K562 (cell line): ENCODE results near the gene AMBRA1. TPM values are rescaled to one million over a fixed set of nuclear protein-coding genes. Genes with fewer than 3 reads are reported as not detected.

Experiments
- ERF ChIP-seq: fragments of 450-650 bp; formaldehyde crosslinking; IDR thresholded peaks from 2 replicates; pipeline ENCODE4 v1.4.0; 2020; ENCODE audit warnings: mild to moderate bottlenecking, mixed read lengths
- HDAC1 ChIP-seq, 2 experiments: fragments of 450-650 bp; IDR thresholded peaks; 2 replicates each; pipeline ENCODE4 v1.6.1; 2016 to 2017; ENCODE audit warnings: inconsistent platforms in 1 of 2, mild to moderate bottlenecking in 1 of 2, moderate library complexity in 1 of 2
- HNRNPLL ChIP-seq: fragments of 200-400 bp; formaldehyde crosslinking; IDR thresholded peaks from 2 replicates; pipeline ENCODE4 v1.6.1; 2017; ENCODE audit warnings: low read length, low read depth, mild to moderate bottlenecking; ENCODE audit not compliant: poor library complexity, severe bottlenecking
- MTF1 ChIP-seq: fragments of 250-450 bp; sonication (Bioruptor Pico); IDR thresholded peaks from 2 replicates; pipeline ENCODE4 v1.9.0; 2021; ENCODE audit warnings: moderate library complexity, mild to moderate bottlenecking, inconsistent platforms, borderline replicate concordance
- SRSF1 ChIP-seq: fragments of 200-400 bp; formaldehyde crosslinking; IDR thresholded peaks from 2 replicates; pipeline ENCODE4 v1.6.1; 2017; ENCODE audit warnings: mild to moderate bottlenecking, low read depth, low read length, moderate library complexity
- TSHZ1 ChIP-seq: fragments of 250-450 bp; sonication (Bioruptor Pico); IDR thresholded peaks from 2 replicates; pipeline ENCODE4 v1.4.0; 2020; ENCODE audit warnings: mild to moderate bottlenecking, moderate library complexity
- ZBTB33 ChIP-seq: sonication (generic); formaldehyde crosslinking; IDR thresholded peaks from 2 replicates; pipeline ENCODE4 v1.8.1; 2023; ENCODE audit warnings: mild to moderate bottlenecking, missing genetic modification reagents
- ZNF146 ChIP-seq: IDR thresholded peaks from one replicate; pipeline ENCODE4 v1.6.1; 2018; ENCODE audit warnings: missing compliant biosample characterization; ENCODE audit not compliant: unreplicated experiment
- ZNF347 ChIP-seq: fragments of 450-650 bp; formaldehyde crosslinking; IDR thresholded peaks from 2 replicates; pipeline ENCODE4 v1.4.0; 2020; ENCODE audit warnings: low read depth, mild to moderate bottlenecking, moderate library complexity
- ZNF395 ChIP-seq: fragments of 200-800 bp; sonication (Bioruptor generic); IDR thresholded peaks from 2 replicates; pipeline ENCODE4 v1.6.1; 2017; ENCODE audit warnings: missing genetic modification characterization, missing compliant biosample characterization
- ZNF551 ChIP-seq: fragments of 250-450 bp; sonication (Bioruptor Pico); IDR thresholded peaks from 2 replicates; pipeline ENCODE4 v1.5.0; 2021; ENCODE audit warnings: mild to moderate bottlenecking, moderate library complexity
- ZNF764 ChIP-seq: fragments of 250-450 bp; sonication (Bioruptor Pico); IDR thresholded peaks from 2 replicates; pipeline ENCODE4 v1.4.0; 2020; ENCODE audit warnings: low read depth, mild to moderate bottlenecking, moderate library complexity
- polyA plus RNA-seq, 8 experiments: library from polyadenylated mRNA; depleted of rRNA in 4 of 8; stranded (reverse) in 5 of 8; unstranded in 3 of 8; fragments of >200 nt; fragmentation: Nextera tagmentation in 2 of 8; fragmentation: Illumina TruSeq in 1 of 8; extraction: Ambion mirVana in 2 of 8; extraction: Trizol in 1 of 8; gene quantifications; 2 replicates each; pipeline versions ENCODE4 v1.2.1 to v1.2.3, GENCODE V29; 2011 to 2014; ENCODE audit warnings: inconsistent platforms in 1 of 8, missing spikeins in 1 of 8
- total RNA-seq, 7 experiments: library from RNA; depleted of rRNA in 6 of 7; stranded (reverse); fragments of >200 nt in 6 of 7; fragmentation: Illumina TruSeq in 2 of 7; extraction: Trizol in 2 of 7; gene quantifications; 2 replicates each; pipeline versions ENCODE4 v1.2.1 to v1.2.3, GENCODE V29; 2011 to 2021; ENCODE audit warnings: low replicate concordance in 1 of 7
- TF ChIP-seq, protein P1 (sequence below): fragments of 250-450 bp; sonication (Bioruptor Pico); IDR thresholded peaks from 2 replicates; pipeline ENCODE4 v1.4.0; 2020; ENCODE audit warnings: mild to moderate bottlenecking

Gene AMBRA1
- total and polyA plus RNA-seq, 9 of the 15 experiments (the other 6 are each of a cell fraction or from before 2014, with no cell fraction given) = 0.15 to 24.5 (median 13.0) TPM

DNA sequence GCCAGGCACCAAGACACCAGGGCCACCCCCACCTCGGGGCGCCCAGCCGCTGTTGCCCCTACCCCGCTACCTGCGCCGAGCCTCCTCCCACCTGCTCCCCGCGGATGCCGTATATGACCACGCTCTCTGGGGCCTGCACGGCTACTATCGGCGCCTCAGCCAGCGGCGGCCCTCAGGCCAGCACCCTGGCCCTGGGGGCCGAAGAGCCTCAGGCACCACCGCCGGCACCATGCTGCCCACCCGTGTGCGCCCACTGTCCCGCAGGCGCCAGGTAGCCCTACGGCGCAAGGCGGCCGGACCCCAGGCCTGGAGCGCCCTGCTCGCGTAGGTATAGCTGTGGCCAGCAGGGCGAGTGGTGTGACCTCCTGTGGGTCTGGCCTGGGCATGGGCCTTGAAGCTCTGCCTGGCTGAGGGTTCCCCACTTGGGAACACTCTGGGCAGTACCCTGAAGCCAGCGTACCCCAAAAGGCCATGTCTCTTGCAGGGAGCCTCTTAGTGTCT lies 227.1 kb downstream of the AMBRA1 start (continued):
- TF ChIP-seq SRSF1 (no peak), ZBTB33 (CRISPR knock-in tag) (peak; percentile 99), ZNF347 (CRISPR knock-in tag) (no peak), ZNF551 (no peak), ZNF146 (CRISPR knock-in tag) (no peak), HDAC1 (IDR thresholded peaks at IDR 0.05) (no peak), TSHZ1 (no peak), HNRNPLL (no peak), ZNF764 (CRISPR knock-in tag) (no peak), MTF1 (CRISPR knock-in tag) (no peak), ERF (CRISPR knock-in tag) (no peak), ZNF395 (no peak)
- TF ChIP-seq, protein P1, sequence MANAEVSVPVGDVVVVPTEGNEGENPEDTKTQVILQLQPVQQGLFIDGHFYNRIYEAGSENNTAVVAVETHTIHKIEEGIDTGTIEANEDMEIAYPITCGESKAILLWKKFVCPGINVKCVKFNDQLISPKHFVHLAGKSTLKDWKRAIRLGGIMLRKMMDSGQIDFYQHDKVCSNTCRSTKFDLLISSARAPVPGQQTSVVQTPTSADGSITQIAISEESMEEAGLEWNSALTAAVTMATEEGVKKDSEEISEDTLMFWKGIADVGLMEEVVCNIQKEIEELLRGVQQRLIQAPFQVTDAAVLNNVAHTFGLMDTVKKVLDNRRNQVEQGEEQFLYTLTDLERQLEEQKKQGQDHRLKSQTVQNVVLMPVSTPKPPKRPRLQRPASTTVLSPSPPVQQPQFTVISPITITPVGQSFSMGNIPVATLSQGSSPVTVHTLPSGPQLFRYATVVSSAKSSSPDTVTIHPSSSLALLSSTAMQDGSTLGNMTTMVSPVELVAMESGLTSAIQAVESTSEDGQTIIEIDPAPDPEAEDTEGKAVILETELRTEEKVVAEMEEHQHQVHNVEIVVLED = no peak
